ENCODE data around the gene GDI1.

GDI1 gene

GRCh38 chrX:154469114-154469513 lies 32.2 kb downstream of the GDI1 start:
- Histone ChIP-seq H3K4me1 (no peaks in the 10 kb centered on the region), H3K36me3 (peaks cover 30 to 96% (median 80%) of the 10 kb centered on the region in 11 experiments), H3K27me3 (peaks cover 0 to 37% (median 11%) of the 10 kb centered on the region in 11 experiments; a peak in 13 of 22 replicates), H3K27ac (no peak overlapping the region), H3K9ac (no peak overlapping the region), H3K4me2 (no peak overlapping the region), H3K9me3 (replicated peaks in 1 of 11) (peaks cover 0 to 47% (median 28%) of the 10 kb centered on the region in 11 experiments; a peak in 10 of 22 replicates), H3K4me3 (no peak overlapping the region), H4K20me1 (peaks cover 0 to 95% (median 53%) of the 10 kb centered on the region in 11 experiments; a peak in 17 of 22 replicates)
- TF ChIP-seq Cebpa-rat (IDR thresholded peaks at IDR 0.05) = no peak

GRCh38 chrX:154469880-154470279 lies 32.9 kb downstream of the GDI1 start:
- Histone ChIP-seq H3K9me3 (replicated peaks in 1 of 11) (peaks cover 0 to 40% (median 24%) of the 10 kb centered on the region in 11 experiments; a peak in 10 of 22 replicates), H4K20me1 (peaks cover 0 to 89% (median 46%) of the 10 kb centered on the region in 11 experiments; a peak in 17 of 22 replicates), H3K4me2 (no peak overlapping the region), H3K27me3 (peaks cover 0 to 34% (median 11%) of the 10 kb centered on the region in 11 experiments; a peak in 13 of 22 replicates), H3K4me3 (no peak overlapping the region), H3K36me3 (peaks cover 22 to 88% (median 72%) of the 10 kb centered on the region in 11 experiments), H3K27ac (no peak overlapping the region), H3K4me1 (no peaks in the 10 kb centered on the region), H3K9ac (no peak overlapping the region)
- no peak for TF ChIP-seq Cebpa-rat (IDR thresholded peaks at IDR 0.05)

GRCh38 chrX:154470434-154470833 lies 33.5 kb downstream of the GDI1 start:
- Histone ChIP-seq H3K9ac (no peak overlapping the region), H3K4me1 (0 out of 20 replicates have a peak, but pooled peaks cover 0 to 2% (median 0%) of the 10 kb centered on the region in 10 experiments), H3K4me2 (no peak overlapping the region), H3K4me3 (no peak overlapping the region), H3K36me3 (peaks cover 19 to 85% (median 68%) of the 10 kb centered on the region in 11 experiments), H3K27me3 (peaks cover 0 to 29% (median 12%) of the 10 kb centered on the region in 11 experiments; a peak in 14 of 22 replicates), H3K9me3 (replicated peaks in 1 of 11) (peaks cover 0 to 37% (median 24%) of the 10 kb centered on the region in 11 experiments; a peak in 10 of 22 replicates), H3K27ac (no peak overlapping the region), H4K20me1 (peaks cover 0 to 83% (median 40%) of the 10 kb centered on the region in 11 experiments; a peak in 16 of 22 replicates)
- no peak for TF ChIP-seq Cebpa-rat (IDR thresholded peaks at IDR 0.05)

- Histone ChIP-seq H3K27ac (no peak overlapping the region), H3K4me3 (no peak overlapping the region), H3K36me3 (peaks cover 14 to 84% (median 62%) of the 10 kb centered on the region in 11 experiments), H3K4me2 (no peak overlapping the region), H3K9me3 (replicated peaks in 1 of 11) (peaks cover 0 to 31% (median 18%) of the 10 kb centered on the region in 11 experiments; a peak in 10 of 22 replicates), H3K4me1 (0 out of 20 replicates have a peak, but pooled peaks cover 0 to 3% (median 0%) of the 10 kb centered on the region in 10 experiments), H3K27me3 (peaks cover 0 to 34% (median 16%) of the 10 kb centered on the region in 11 experiments; a peak in 15 of 22 replicates), H3K9ac (no peak overlapping the region; a peak in 1 of 22 replicates), H4K20me1 (peaks cover 0 to 77% (median 34%) of the 10 kb centered on the region in 11 experiments; a peak in 14 of 22 replicates)
- no peak for TF ChIP-seq Cebpa-rat (IDR thresholded peaks at IDR 0.05)
These were observed 34.1 kb downstream of the GDI1 start for GRCh38 chrX:154470914-154471568.

GRCh38 chrX:154471839-154472684 lies 35.1 kb downstream of the GDI1 start:
- peaks cover 0 to 23% (median 18%) of the 10 kb centered on the region in 11 experiments; a peak in 10 of 22 replicates for H3K9me3 ChIP-seq (replicated peaks in 1 of 11)
- H3K4me3 ChIP-seq = no peak overlapping the region
- peaks cover 0 to 75% (median 27%) of the 10 kb centered on the region in 11 experiments; a peak in 16 of 22 replicates for H4K20me1 ChIP-seq
- H3K4me1 ChIP-seq = peaks cover 0 to 6% (median 4%) of the 10 kb centered on the region in 10 experiments; a peak in 5 of 20 replicates
- H3K36me3 ChIP-seq = peaks cover 8 to 73% (median 52%) of the 10 kb centered on the region in 11 experiments; a peak in 21 of 22 replicates
- no peak overlapping the region for H3K9ac ChIP-seq
- peaks cover 0 to 44% (median 25%) of the 10 kb centered on the region in 11 experiments; a peak in 20 of 22 replicates for H3K27me3 ChIP-seq
- no peak overlapping the region for H3K27ac ChIP-seq
- H3K4me2 ChIP-seq = no peak overlapping the region
- no peak for TF ChIP-seq Cebpa-rat (IDR thresholded peaks at IDR 0.05)

GRCh38 chrX:154472685-154473632 lies 36.0 kb downstream of the GDI1 start:
- H3K9me3 ChIP-seq (replicated peaks in 1 of 11) = peaks cover 0 to 20% (median 12%) of the 10 kb centered on the region in 11 experiments; a peak in 9 of 22 replicates
- no peak for TF ChIP-seq Cebpa-rat (IDR thresholded peaks at IDR 0.05)
- peaks cover 0 to 71% (median 30%) of the 10 kb centered on the region in 11 experiments; a peak in 16 of 22 replicates for H4K20me1 ChIP-seq
- no peak overlapping the region for H3K4me3 ChIP-seq
- H3K27ac ChIP-seq = no peak overlapping the region
- peaks cover 8 to 67% (median 45%) of the 10 kb centered on the region in 11 experiments; a peak in 21 of 22 replicates for H3K36me3 ChIP-seq
- no peak overlapping the region for H3K4me2 ChIP-seq
- H3K9ac ChIP-seq = no peak overlapping the region
- peaks cover 4 to 14% (median 9%) of the 10 kb centered on the region in 10 experiments; a peak in 17 of 20 replicates for H3K4me1 ChIP-seq
- H3K27me3 ChIP-seq = peaks cover 0 to 52% (median 32%) of the 10 kb centered on the region in 11 experiments; a peak in 21 of 22 replicates

GRCh38 chrX:154473683-154474082 lies 36.7 kb downstream of the GDI1 start:
- Histone ChIP-seq H3K9ac (no peak overlapping the region), H4K20me1 (peaks cover 0 to 63% (median 26%) of the 10 kb centered on the region in 11 experiments; a peak in 16 of 22 replicates), H3K9me3 (replicated peaks in 1 of 11) (peaks cover 0 to 15% (median 6%) of the 10 kb centered on the region in 11 experiments; a peak in 7 of 22 replicates), H3K4me2 (no peak overlapping the region), H3K27me3 (peaks cover 0 to 55% (median 35%) of the 10 kb centered on the region in 11 experiments; a peak in 21 of 22 replicates), H3K4me3 (no peak overlapping the region), H3K36me3 (peaks cover 6 to 60% (median 38%) of the 10 kb centered on the region in 11 experiments; a peak in 20 of 22 replicates), H3K4me1 (peaks cover 6 to 17% (median 11%) of the 10 kb centered on the region in 10 experiments; a peak in 17 of 20 replicates), H3K27ac (no peak overlapping the region)
- no peak for TF ChIP-seq Cebpa-rat (IDR thresholded peaks at IDR 0.05)

Measured in BLaER1 treated with 17β-estradiol and CSF1 and Interleukin-3, amounts not matched to agents 10 nM and 100 nM (cell line).